Stimulated activated CD8-positive, alpha-beta memory T cell treated with anti-CD3 and anti-CD28 coated beads, Interleukin-4, amount 100 ng/mL, for 24 hours (primary cell): Measurements from ENCODE around the gene CHST2.
A peak's percentile ranks its signal among the peaks of the same experiment; 100 is the strongest.
"Not testable (repeated sequence)": the region's sequence is repeated elsewhere in the genome, so short reads cannot be mapped to it uniquely, and the experiment has no call there.

ENCODE experiments used
- DNase-seq: peaks from one replicate; pipeline ENCODE4 v3.0.0-alpha.2; 2020; ENCODE audit warnings: low read depth

Gene CHST2

GRCh38 chr3:143119009-143119914 is at the start of gene CHST2:
Gene CHST2 (plus strand): TSS chr3:143119771. CDS start chr3:143120817, 1,046 bp downstream.
- peak; percentile 64 for DNase-seq

- no peak for DNase-seq
Measured at GRCh38 chr3:143070977-143071551, 48.5 kb upstream of the CHST2 start.

GRCh38 chr3:143071776-143072175 is 47.8 kb upstream of the CHST2 start:
- no peak for DNase-seq

- not testable (repeated sequence) for DNase-seq
Measured at GRCh38 chr3:143072298-143073020, 47.1 kb upstream of the CHST2 start.

- not testable (repeated sequence) for DNase-seq
Measured at GRCh38 chr3:143073541-143073940, 46.0 kb upstream of the CHST2 start.

- DNase-seq: not testable (repeated sequence)
Measured at GRCh38 chr3:143073983-143074382, 45.6 kb upstream of the CHST2 start.

- no peak for DNase-seq
Measured at GRCh38 chr3:143078883-143079282, 40.7 kb upstream of the CHST2 start.

GRCh38 chr3:143080196-143080595 is 39.4 kb upstream of the CHST2 start:
- no peak for DNase-seq

GRCh38 chr3:143081365-143081764 is 38.2 kb upstream of the CHST2 start:
- DNase-seq: no peak

- no peak for DNase-seq
Measured at GRCh38 chr3:143081844-143082778, 37.5 kb upstream of the CHST2 start.

- no peak for DNase-seq
Measured at GRCh38 chr3:143083781-143084180, 35.8 kb upstream of the CHST2 start.

- no peak for DNase-seq
Measured at GRCh38 chr3:143084856-143085731, 34.5 kb upstream of the CHST2 start.

- DNase-seq: no peak
Measured at GRCh38 chr3:143088835-143089234, 30.7 kb upstream of the CHST2 start.

GRCh38 chr3:143089965-143090364 is 29.6 kb upstream of the CHST2 start:
- no peak for DNase-seq

- DNase-seq: no peak
Measured at GRCh38 chr3:143090486-143090885, 29.1 kb upstream of the CHST2 start.

- DNase-seq: no peak
Measured at GRCh38 chr3:143090976-143091837, 28.4 kb upstream of the CHST2 start.

GRCh38 chr3:143092191-143092590 is 27.4 kb upstream of the CHST2 start:
- DNase-seq: no peak

GRCh38 chr3:143095813-143096212 is 23.8 kb upstream of the CHST2 start:
- DNase-seq: no peak

GRCh38 chr3:143098032-143098764 is 21.4 kb upstream of the CHST2 start:
- DNase-seq: no peak
